Memory B cell (primary cell): Measurements from ENCODE around the gene CALHM2.

ENCODE experiments used
- ATAC-seq: fragments of 150-1000 bp; cut with Tn5 transposase; 2 replicates; pipeline ENCODE4 v1.10.0; 2021; ENCODE audit warnings: low read depth, mild to moderate bottlenecking, moderate library complexity
- DNase-seq, 2 donors: peaks; one replicate each; pipeline ENCODE4 v3.0.0; 2022; ENCODE audit warnings: low spot score in 2 of 2
- H3K27ac Mint-ChIP-seq: one replicate; pipeline ENCODE4 v1.8.0; 2022; ENCODE audit warnings: mild to moderate bottlenecking, moderate library complexity, mixed read lengths
- H3K27me3 Mint-ChIP-seq: one replicate; pipeline ENCODE4 v1.8.0; 2022; ENCODE audit warnings: mixed read lengths
- H3K36me3 Mint-ChIP-seq: one replicate; pipeline ENCODE4 v1.8.0; 2022; ENCODE audit warnings: mild to moderate bottlenecking, mixed read lengths
- H3K4me1 Mint-ChIP-seq: one replicate; pipeline ENCODE4 v1.8.0; 2022; ENCODE audit warnings: mixed read lengths
- H3K4me3 Mint-ChIP-seq: one replicate; pipeline ENCODE4 v1.8.0; 2022; ENCODE audit warnings: mild to moderate bottlenecking, moderate library complexity, mixed read lengths
- H3K9me3 Mint-ChIP-seq: one replicate; pipeline ENCODE4 v1.8.0; 2022; ENCODE audit warnings: mixed read lengths

The CALHM2 gene

GRCh38 chr10:103467406-103467805 is 15.2 kb upstream of the CALHM2 start:
- Mint-ChIP-seq H3K4me1 (peaks cover 47% of the 10 kb centered on the region), H3K27ac (peak overlapping the region; percentile 92), H3K4me3 (peak overlapping the region; percentile 70), H3K27me3 (no peaks in the 10 kb centered on the region), H3K36me3 (no peaks in the 10 kb centered on the region), H3K9me3 (no peaks in the 10 kb centered on the region)
- ATAC-seq (peak; percentile 36), DNase-seq (no peak)

GRCh38 chr10:103466734-103467133 is 14.6 kb upstream of the CALHM2 start:
- ATAC-seq, result no peak
- no peak for DNase-seq
- Mint-ChIP-seq H3K4me1 (peaks cover 42% of the 10 kb centered on the region), H3K27me3 (no peaks in the 10 kb centered on the region), H3K4me3 (peak overlapping the region; percentile 70), H3K36me3 (no peaks in the 10 kb centered on the region), H3K27ac (peak overlapping the region; percentile 92), H3K9me3 (no peaks in the 10 kb centered on the region)

- Mint-ChIP-seq H3K9me3 (no peaks in the 10 kb centered on the region), H3K4me3 (no peak overlapping the region), H3K4me1 (peaks cover 37% of the 10 kb centered on the region), H3K27me3 (no peaks in the 10 kb centered on the region), H3K36me3 (no peaks in the 10 kb centered on the region), H3K27ac (peak overlapping the region; percentile 18)
- DNase-seq (no peak), ATAC-seq (peak; percentile 16)
Observed at GRCh38 chr10:103465411-103466179, 13.4 kb upstream of the CALHM2 start.

- no peaks in the 10 kb centered on the region for H3K36me3 Mint-ChIP-seq
- H3K9me3 Mint-ChIP-seq, result no peaks in the 10 kb centered on the region
- ATAC-seq, result no peak
- H3K4me3 Mint-ChIP-seq, result no peak overlapping the region
- H3K4me1 Mint-ChIP-seq, result peaks cover 31% of the 10 kb centered on the region
- no peaks in the 10 kb centered on the region for H3K27me3 Mint-ChIP-seq
- peak overlapping the region; percentile 76 for H3K27ac Mint-ChIP-seq
- DNase-seq, result no peak
Observed at GRCh38 chr10:103463499-103463898, 11.3 kb upstream of the CALHM2 start.

- no peak overlapping the region for H3K4me3 Mint-ChIP-seq
- no peak for ATAC-seq
- peaks cover 12% of the 10 kb centered on the region for H3K4me1 Mint-ChIP-seq
- no peak for DNase-seq
- no peaks in the 10 kb centered on the region for H3K9me3 Mint-ChIP-seq
- H3K27ac Mint-ChIP-seq, result no peak overlapping the region
- H3K36me3 Mint-ChIP-seq, result no peaks in the 10 kb centered on the region
- no peaks in the 10 kb centered on the region for H3K27me3 Mint-ChIP-seq
Observed at GRCh38 chr10:103459615-103460014, 7.4 kb upstream of the CALHM2 start.

GRCh38 chr10:103458720-103459119 is 6.5 kb upstream of the CALHM2 start, which contains the start of gene CALHM1:
Gene CALHM1 (minus strand): TSS chr10:103458900. CDS start chr10:103458751, 149 bp downstream.
- Mint-ChIP-seq H3K27me3 (no peaks in the 10 kb centered on the region), H3K27ac (no peak within 1 kb of the TSS), H3K36me3 (no peaks in the 10 kb centered on the region), H3K4me3 (peak within 1 kb of the TSS; percentile 21), H3K9me3 (no peaks in the 10 kb centered on the region), H3K4me1 (peaks cover 12% of the 10 kb centered on the region)
- DNase-seq, result no peak
- ATAC-seq, result peak; percentile 84

- ATAC-seq (no peak), DNase-seq (no peak)
- H3K9me3 Mint-ChIP-seq, result no peaks in the 10 kb centered on the region
- no peak overlapping the region for H3K27ac Mint-ChIP-seq
- H3K36me3 Mint-ChIP-seq, result no peaks in the 10 kb centered on the region
- H3K27me3 Mint-ChIP-seq, result no peaks in the 10 kb centered on the region
- peaks cover 14% of the 10 kb centered on the region for H3K4me1 Mint-ChIP-seq
- H3K4me3 Mint-ChIP-seq, result peak overlapping the region; percentile 21
Observed at GRCh38 chr10:103457896-103458583, 5.9 kb upstream of the CALHM2 start.

- ATAC-seq (no peak), DNase-seq (no peak)
- Mint-ChIP-seq H3K4me1 (peaks cover 12% of the 10 kb centered on the region), H3K4me3 (no peak overlapping the region), H3K27me3 (no peaks in the 10 kb centered on the region), H3K36me3 (no peaks in the 10 kb centered on the region), H3K27ac (peak overlapping the region; percentile 32), H3K9me3 (no peaks in the 10 kb centered on the region)
Observed at GRCh38 chr10:103457176-103457712, 5.1 kb upstream of the CALHM2 start.

- Mint-ChIP-seq H3K27me3 (no peaks in the 10 kb centered on the region), H3K36me3 (no peaks in the 10 kb centered on the region), H3K4me1 (peaks cover 14% of the 10 kb centered on the region), H3K4me3 (no peak overlapping the region), H3K27ac (no peak overlapping the region), H3K9me3 (no peaks in the 10 kb centered on the region)
- no peak for DNase-seq
- no peak for ATAC-seq
Observed at GRCh38 chr10:103456074-103456660, 4.0 kb upstream of the CALHM2 start.

- H3K36me3 Mint-ChIP-seq, result no peaks in the 10 kb centered on the region
- H3K27ac Mint-ChIP-seq, result no peak overlapping the region
- ATAC-seq (no peak), DNase-seq (no peak)
- H3K9me3 Mint-ChIP-seq, result no peaks in the 10 kb centered on the region
- H3K4me1 Mint-ChIP-seq, result peaks cover 23% of the 10 kb centered on the region
- no peaks in the 10 kb centered on the region for H3K27me3 Mint-ChIP-seq
- no peak overlapping the region for H3K4me3 Mint-ChIP-seq
Observed at GRCh38 chr10:103455235-103455634, 3.1 kb upstream of the CALHM2 start.

- DNase-seq (no peak), ATAC-seq (no peak)
- Mint-ChIP-seq H3K4me1 (peaks cover 27% of the 10 kb centered on the region), H3K27me3 (no peaks in the 10 kb centered on the region), H3K9me3 (no peaks in the 10 kb centered on the region), H3K36me3 (peaks cover 7% of the 10 kb centered on the region), H3K4me3 (peak overlapping the region; percentile 90), H3K27ac (peak overlapping the region; percentile 8)
Observed at GRCh38 chr10:103454026-103454425, 1.9 kb upstream of the CALHM2 start.

- no peaks in the 10 kb centered on the region for H3K27me3 Mint-ChIP-seq
- H3K9me3 Mint-ChIP-seq, result no peaks in the 10 kb centered on the region
- ATAC-seq (no peak), DNase-seq (no peak)
- H3K4me3 Mint-ChIP-seq, result peak overlapping the region; percentile 90
- H3K27ac Mint-ChIP-seq, result peak overlapping the region; percentile 74
- peaks cover 34% of the 10 kb centered on the region for H3K4me1 Mint-ChIP-seq
- peaks cover 13% of the 10 kb centered on the region for H3K36me3 Mint-ChIP-seq
Observed at GRCh38 chr10:103452506-103453230, 498 bp upstream of the CALHM2 start.

- Mint-ChIP-seq H3K27ac (peak overlapping the region; percentile 74), H3K36me3 (peaks cover 17% of the 10 kb centered on the region), H3K9me3 (no peaks in the 10 kb centered on the region), H3K4me3 (peak overlapping the region; percentile 90), H3K27me3 (no peaks in the 10 kb centered on the region), H3K4me1 (peaks cover 34% of the 10 kb centered on the region)
- DNase-seq (no peak), ATAC-seq (peak; percentile 37)
Observed at GRCh38 chr10:103451091-103451813, 918 bp downstream of the CALHM2 start.
